CD4-positive, alpha-beta T cell treated with Interleukin-6 for 4 hours (primary cell): ENCODE results near the gene NAB1.
"Not testable (repeated sequence)": the region's sequence is repeated elsewhere in the genome, so short reads cannot be mapped to it uniquely, and the experiment has no call there.

Experiments
- DNase-seq: peaks from one replicate; pipeline ENCODE4 v3.0.0-alpha.2; 2020; ENCODE audit warnings: mixed read lengths

The NAB1 gene

DNA sequence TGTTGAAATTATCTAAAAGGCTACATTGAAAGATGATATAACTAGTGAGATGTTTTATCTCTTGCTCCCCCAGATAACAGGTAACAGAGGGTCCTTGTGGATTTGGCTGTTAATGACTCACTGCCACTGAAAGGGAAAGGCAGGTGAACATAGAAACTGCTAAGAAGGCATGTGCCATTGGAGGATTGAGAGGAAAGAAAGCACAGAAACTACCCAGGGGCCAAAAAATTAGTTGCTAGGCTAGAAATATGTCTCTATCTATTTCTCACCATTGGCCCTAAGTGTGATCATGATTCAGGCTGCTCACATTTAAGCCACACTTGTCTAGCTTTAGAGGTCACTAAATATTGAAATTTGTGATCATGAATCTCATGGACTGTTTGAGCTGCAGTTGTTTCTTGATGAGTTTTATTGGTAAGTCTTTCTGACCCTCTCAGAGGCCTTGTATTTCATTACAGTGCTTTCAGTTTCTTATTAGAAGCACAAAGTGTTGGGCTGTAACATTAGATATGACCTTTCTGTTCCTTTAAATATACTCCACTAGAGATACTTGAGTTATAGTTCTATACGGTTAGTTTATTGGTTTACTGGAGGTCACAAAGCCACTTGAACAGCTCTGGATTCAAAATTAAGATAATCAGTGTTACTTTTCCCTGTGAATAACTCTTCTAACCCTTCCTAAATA, 26.2 kb downstream of the NAB1 start:
- DNase-seq: no peak

DNA sequence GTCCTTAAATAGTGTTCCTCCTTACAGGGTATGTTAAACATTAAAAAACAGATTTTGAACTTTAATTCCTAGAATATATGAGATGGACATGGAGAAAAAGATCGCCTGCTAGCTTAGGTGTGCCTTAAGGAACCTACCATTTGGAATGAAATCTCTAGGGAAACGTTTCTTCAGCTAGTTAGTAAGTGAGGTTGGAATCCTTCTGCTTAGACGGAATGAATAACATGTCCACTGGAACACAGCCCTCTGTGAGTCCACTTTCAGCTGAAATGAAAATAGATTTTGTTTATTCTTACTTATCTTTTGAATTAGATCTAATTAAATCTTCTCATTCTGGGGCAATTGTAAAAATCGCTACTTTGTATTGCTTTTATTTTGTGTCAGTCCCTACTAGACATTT, 28.4 kb downstream of the NAB1 start:
- no peak for DNase-seq

DNA sequence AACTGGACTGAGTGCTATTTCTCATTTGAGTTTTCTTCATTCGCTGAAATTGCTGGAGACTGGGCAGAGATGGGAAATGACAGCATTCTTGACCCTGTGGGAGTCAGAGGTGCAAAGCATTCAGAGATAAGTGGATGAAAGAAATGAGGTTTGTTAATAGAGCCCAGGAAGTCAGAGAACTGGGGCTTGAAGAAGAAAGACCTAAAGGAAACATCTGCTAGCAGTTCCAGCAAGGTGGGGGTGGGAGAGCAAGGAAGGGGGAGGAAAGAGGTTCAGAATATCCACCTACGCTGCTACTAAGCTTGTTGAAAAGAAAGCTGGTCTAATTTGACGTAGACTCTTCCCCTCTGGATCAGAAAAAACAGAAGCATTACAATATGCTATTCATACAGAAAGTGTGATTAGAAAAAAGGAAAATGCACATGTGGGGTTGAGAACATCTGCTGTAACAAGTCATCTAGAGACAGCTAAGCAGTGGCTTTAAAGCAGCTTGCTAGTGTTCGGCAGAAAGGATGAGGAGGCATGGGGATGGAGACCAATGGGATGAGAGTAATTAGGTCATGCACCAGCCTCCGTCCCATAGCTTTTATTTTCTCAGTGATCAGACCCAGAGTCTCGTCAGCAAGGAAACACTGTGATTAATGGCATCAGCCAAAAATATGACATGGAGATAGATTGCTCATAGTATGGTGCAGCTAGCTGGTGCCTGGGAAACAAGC, 29.7 kb downstream of the NAB1 start:
- DNase-seq: no peak

DNA sequence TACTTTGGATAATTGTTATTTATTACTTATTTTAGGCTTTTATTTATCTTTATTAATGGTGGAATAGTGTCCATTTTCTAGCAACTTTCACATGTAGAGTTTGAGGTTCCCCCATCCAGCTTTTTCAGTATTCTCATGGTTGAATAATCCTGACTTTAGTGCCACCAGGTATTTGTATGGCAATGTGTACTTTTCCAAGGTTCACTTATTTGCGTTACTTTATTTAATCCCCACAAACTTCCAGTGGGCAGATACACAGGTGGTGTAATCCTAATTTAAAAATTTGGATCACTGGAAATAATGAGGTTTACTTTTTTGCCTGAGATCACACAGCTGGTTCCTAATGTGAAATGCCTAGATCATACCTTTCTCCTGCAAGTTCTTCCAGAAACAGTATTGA, 30.5 kb downstream of the NAB1 start:
- no peak for DNase-seq

GRCh38 chr2:190679813-190680591, 31.1 kb downstream of the NAB1 start:
- DNase-seq: peak; percentile 73

DNA sequence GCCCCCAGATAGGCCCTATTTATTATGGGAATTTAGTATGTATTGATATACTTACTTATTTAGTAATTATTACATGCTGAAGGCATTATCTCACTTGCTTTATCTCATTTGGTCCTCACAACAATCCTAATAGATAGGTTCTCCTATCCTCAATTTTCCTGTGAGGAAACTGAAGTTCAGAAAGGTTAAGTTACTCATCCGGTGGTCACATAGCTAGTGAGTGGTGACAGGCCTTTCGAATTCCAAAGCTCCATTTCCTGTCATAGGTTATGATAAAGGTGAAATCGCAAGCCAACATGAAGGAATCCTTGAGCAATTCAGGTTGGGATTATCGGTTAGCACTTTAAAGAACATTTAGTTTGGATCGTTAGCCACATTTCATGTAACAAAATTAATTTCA, 33.3 kb downstream of the NAB1 start:
- DNase-seq: no peak

DNA sequence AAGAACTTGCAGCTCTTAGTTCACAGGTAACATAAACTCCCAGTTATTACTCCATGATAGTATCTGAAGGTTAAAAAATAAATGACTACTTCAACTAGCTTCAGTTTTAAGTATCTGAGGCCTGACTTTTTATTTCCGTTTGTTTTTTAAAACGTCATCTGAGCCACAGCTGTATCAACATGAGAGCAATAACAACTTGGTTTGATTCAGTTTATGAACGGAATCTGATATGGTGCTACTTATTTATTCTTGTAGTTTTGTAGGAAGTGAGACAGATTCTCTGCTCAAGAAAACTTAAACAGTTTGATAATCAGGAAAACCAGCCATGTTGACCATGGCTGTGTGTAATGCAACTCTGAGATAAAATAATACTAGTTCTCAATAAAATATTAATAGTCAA, 34.9 kb downstream of the NAB1 start:
- no peak for DNase-seq

DNA sequence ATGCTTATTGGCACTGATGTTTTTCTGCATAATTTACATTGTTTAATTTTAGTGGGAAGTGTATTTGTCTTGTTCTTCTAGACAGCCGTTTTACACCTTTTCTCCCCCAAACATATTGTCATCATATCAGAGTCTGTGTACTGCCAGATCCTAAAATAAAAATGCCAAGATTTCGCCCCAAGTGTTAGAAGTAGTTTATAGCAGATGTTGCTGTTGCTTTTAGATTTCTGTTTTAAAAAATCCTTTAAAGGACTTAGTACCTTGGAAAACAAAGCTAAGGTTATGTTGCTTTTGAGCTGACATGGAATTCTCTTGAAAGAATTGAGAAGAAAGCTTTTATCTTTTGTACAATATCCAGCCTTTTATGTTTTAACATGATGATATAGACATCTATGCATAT, 36.0 kb downstream of the NAB1 start:
- no peak for DNase-seq

DNA sequence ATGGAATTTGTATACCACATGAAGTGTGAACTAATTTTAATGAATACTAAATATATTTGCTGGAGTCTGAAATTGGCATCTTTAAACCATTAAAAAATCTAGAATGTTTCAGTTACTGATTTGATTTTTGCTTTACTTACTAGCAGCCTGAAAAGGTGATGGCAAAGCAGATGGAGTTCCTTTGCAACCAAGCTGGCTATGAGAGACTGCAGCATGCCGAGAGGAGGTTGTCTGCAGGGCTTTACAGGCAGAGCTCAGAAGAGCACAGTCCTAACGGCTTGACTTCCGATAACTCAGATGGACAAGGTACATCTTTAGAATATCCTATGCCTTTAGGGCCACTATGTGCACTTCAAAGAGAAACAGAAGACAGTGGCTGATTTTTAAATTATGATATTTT, 36.5 kb downstream of the NAB1 start:
- no peak for DNase-seq

DNA sequence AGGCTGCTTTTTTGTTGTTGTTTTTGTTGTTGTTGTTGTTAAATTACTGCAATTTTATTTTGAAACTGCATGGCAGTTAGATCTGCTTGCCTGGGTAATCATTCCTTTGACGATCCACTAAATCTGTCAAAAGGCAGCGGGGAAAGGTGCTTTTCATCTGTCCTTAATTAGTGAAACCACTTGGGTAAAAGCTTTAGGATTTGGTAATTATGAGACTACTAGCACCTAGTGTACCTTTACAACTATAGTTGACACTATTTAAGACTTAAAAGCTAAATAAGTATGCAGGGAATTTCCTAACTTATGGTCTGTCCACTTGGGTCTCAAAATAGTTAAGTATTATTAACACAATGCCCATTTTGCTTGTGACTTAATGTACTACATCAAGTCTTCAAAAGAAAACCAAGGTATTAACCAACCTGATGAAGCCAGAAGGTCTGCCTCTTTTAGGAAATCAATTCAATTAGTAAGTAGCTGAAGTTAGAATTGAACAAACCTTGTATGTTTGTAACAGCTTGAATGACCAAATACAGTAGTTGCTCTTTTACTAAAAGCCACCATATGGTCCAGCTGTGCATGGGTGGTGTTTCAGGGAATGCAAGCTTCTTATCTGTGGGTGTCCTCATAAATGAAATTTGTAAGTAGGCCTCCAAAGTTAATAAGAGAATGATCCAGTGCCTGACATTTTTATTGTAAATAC, 44.8 kb downstream of the NAB1 start:
- no peak for DNase-seq

- no peak for DNase-seq
Observed at GRCh38 chr2:190694479-190694878, 45.6 kb downstream of the NAB1 start.

- no peak for DNase-seq
Observed at GRCh38 chr2:190695739-190696138, 46.9 kb downstream of the NAB1 start.

DNA sequence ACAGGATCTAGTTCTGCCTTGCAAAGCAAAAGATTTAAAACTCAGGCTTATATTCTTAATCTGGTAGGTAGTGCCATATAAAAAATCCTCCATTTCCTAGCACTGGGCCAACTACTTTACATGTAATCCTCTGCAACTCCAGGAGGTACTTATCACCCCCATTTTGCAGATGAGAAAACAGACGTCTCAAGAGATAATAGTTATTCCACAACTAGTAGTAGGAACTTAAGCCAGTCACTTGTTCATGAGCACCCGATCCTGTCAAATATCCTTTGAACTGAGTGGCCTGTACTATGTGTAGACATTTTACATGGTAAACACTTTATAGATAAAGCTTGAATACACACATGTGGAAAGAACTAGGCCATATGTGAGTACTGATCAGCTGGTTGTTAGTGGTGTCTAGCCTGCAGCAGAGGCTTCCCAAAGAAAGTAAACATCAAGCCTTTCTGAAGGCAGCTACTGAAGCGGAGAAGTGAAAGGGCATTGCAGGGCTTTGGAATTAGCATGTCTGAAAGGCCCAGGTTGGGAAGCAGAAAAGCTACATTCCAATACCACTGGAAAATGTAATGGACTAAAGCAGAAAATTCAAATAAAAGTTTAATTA, 48.0 kb downstream of the NAB1 start:
- no peak for DNase-seq

DNA sequence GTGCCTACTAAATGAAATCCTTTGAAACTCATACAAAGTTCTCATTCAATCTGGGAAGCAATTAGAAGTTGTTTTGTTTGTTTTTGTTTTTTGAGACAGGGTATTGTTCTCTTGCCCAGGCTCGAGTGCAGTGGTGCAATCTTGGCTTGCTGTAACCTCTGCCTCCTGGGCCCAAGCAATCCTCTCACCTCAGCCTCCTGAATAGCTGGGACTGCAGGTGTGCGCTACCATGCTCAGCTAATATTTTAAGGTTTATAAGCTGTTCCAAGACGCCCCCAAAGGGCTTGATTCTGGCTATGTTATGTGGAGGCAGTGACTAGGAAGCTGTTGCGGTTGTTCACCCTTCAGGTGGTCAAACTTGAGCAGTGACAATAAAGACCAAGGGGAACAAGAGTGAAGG, 48.5 kb downstream of the NAB1 start:
- DNase-seq: no peak

DNA sequence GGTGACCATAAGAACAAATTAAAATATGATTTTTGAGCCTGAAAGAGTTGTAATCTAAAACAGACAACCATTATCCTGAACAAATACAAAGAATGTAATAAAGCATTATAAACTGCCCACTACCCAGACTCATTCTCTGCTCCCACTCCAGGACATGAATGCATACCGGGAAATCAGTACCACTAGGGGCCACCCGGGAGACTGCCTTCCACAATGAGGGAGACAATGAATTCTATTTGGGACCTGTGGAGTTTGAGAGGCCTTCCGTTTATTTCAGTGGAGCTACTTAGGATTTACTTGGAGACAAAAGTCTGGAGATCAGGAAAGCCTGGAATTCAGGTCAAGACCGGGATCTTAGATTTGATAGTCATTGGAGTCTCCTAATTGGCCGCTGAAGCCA, 50.0 kb downstream of the NAB1 start:
- DNase-seq: no peak

GRCh38 chr2:190701586-190701985, 52.7 kb downstream of the NAB1 start:
- DNase-seq: no peak

DNA sequence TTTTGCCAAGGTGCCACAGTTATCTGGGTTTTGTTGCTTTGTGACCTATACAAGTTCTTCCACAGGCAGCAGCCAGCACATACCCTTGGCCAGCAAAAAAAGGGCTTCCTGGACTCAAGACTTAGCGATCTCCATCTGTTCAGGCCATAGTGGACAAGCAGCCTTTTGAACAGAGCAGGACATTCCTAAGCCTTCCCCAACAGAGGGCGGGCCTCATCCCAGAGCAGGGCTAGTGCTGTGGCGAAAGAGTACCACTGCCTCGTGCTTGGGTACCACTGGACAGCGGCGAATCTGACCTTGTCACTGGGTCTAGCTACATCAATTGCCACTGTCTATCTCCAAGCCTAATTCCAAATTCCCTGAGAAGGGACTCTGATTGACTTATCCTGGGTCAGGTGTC, 56.4 kb downstream of the NAB1 start:
- DNase-seq: no peak

GRCh38 chr2:190707726-190708125, 58.8 kb downstream of the NAB1 start:
- DNase-seq: no peak

DNA sequence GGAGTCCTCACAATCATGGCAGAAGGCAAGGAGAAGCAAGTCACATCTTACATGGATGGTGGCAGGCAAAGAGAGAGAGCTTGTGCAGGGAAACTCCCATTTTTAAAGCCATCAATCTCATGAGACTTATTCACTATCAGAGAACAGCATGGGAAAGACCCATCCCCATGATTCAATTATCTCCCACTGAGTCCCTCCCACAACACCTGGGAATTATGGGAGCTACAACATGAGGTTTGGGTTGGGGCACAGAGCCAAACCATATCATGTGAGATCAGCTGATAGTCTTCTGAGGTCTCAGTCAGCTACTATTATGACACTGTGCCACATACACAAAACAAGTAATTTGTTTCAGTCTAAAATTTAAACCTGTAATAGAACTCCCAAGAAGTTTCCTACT, 59.8 kb downstream of the NAB1 start:
- DNase-seq: not testable (repeated sequence)

GRCh38 chr2:190711069-190711468, 62.2 kb downstream of the NAB1 start:
- DNase-seq: no peak

DNA sequence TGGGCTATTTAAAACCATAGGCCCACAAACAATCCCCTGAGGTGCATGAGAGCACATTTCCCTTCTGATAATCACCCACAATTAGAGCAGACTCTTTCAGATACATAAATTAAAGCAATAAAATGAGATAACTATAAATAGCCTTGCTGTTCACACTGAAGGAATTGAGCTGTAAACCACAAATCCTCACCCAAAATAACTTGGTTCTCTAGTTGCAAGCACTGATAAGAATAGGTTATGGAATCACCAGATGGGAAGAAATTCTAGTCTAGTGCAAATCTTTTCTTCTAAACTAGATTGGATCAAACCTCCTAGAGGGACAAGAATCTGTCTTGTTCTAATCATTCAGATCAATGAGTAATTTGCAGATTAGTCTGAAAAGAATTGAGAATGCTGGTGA, 64.6 kb downstream of the NAB1 start:
- DNase-seq: no peak

DNA sequence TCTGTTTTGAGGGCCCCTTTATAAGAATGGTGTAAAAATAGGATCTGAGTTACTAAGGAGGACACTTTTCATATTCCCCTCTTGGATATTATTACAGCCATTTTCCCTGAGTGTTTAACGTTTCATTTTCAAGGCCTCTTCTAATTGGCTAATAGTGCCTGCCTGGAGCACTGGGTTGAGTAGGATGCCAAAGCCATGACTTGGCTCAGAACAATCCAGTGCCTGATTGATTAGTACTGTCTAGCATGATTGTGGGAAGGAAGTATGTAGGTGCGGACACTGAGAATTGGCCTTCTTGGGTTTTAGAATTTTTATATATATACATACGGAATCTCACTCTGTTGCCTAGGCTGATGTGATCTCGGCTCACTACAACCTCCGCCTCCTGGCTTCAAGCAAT, 66.1 kb downstream of the NAB1 start:
- no peak for DNase-seq
